CD4-positive, alpha-beta T cell treated with Interleukin-17A for 4 hours (primary cell): ENCODE measurements around the gene RYR2.

Source experiments
- DNase-seq: peaks from one replicate; pipeline ENCODE4 v3.0.0-alpha.2; 2020; ENCODE audit warnings: mixed read lengths

RYR2 gene

DNA sequence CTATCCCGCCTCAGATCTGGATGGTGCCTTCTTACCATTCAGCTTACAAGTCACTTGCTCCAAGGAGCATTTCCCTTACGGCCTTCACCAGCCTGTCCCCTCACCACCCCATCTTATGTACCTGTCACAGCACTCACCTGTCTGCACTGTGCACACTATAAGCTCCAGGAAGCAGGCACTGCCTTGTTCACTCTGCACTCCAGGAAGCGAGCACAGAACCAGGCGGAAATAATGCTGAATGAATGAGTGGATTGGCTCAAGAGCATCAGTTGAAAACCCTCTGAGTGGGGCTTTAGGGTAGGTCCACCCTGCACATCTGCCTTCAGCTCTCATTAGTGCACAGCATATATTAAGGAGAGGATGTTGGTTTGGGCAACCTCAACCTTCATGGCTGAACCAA is 8.9 kb upstream of the RYR2 start:
- DNase-seq = no peak

DNA sequence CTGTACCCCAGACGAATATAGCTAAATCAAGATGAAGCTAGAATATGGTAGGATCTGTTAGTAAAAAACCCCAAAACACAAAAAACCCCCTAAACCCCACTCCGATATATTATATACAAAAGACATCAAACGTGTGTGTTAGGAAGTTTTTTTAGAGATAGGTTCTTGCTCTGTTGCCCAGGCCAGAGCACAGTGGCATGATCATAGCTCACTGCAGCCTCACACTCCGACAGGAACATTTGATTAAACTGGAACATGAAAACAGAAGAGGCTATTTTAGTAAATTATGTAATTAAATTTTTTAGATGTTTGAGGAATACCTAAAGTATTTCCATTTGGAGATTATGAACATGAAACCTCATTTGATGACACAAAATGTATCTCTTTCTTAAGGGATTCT is 8.2 kb upstream of the RYR2 start:
- DNase-seq = no peak

DNA sequence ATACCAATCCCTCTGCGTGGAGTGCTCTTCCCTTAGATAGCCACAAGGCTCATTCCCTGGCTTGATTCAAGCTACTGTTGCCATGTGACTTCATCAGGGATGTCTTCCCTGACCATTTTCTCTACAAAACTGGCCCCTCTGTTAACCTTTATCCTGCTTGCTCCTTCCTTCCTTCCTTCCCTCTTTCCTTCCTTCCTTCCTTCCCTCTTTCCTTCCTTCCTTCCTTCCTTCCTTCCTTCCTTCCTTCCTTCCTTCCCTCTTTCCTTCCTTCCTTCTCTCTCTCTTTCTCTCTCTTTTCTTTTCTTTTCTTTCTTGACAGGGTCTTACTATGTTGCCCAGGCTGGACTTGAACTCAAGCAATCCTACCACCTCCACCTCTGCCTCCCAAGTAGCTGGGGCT is 6.2 kb upstream of the RYR2 start:
- no peak for DNase-seq

DNA sequence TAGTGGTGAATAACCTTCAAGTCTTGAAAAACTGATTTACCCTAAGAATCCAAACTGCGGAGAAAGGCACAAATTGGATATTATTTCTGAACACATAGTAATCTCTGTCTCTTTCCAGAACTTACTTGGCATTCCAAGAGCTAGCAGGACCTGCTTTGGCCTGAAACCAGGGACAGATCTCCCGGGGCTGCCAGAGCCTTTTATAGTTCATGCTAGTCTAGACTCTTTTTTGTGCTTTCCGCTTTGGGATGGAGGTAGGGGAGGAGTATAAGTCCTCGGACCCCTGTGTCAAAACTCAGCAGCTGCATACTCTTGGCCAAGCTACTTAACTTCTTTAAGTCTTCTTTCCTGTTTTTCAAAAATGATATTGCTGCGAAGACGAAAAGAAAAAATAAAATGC is 3.8 kb upstream of the RYR2 start:
- DNase-seq = no peak

DNA sequence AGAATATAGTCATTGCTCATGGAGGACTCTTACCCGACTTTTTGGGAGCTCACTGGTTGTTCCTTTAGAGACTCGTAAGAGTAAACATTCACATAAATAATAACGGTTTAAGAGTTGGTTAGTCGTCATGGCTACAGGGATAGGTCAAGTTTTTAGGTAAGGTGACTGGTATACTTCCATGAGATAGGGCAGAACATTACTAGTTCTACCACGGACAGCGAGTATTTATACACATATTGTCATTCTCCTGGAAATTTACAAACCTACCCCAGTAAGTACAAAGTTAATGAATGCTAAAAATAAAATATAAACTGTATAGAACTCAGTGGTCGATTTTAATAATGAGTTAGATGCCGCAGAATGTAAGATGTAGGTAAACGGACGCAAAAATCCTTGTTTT is 1.2 kb upstream of the RYR2 start:
- DNase-seq = no peak

DNA sequence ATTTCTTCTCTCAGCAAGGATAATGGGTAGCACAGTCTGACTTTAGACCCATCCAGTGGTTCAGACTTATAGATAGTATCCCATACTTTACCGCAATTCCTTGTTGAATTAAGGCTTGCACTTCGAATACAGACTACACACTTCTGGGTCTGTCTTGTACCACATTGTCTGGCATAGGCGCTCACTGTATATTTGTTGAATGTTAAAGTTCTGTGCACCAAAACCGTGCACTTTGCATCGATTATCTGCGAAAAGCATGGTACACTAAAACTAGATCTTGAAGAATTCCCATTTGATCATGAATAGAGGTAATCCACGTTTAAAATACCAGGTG is 556 bp upstream of the RYR2 start:
- DNase-seq = no peak

DNA sequence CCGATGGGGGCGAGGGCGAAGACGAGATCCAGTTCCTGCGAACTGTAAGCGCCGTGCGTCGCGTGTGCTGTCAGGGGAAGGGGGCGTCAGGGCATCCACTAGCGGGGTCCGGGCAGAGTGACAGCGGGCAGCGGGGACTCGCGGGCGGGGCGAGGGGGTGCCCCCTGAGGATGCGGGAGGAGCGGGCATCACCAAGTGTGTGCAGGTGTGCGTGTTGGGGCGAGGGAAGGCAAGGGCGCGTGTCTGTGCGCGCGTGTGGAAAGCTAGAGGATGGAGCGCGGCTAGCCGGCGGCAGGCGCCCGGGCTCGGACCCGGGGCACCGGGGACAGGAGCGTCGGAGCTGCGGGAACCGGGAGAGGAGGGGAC is 525 bp downstream of the RYR2 start:
- no peak for DNase-seq

DNA sequence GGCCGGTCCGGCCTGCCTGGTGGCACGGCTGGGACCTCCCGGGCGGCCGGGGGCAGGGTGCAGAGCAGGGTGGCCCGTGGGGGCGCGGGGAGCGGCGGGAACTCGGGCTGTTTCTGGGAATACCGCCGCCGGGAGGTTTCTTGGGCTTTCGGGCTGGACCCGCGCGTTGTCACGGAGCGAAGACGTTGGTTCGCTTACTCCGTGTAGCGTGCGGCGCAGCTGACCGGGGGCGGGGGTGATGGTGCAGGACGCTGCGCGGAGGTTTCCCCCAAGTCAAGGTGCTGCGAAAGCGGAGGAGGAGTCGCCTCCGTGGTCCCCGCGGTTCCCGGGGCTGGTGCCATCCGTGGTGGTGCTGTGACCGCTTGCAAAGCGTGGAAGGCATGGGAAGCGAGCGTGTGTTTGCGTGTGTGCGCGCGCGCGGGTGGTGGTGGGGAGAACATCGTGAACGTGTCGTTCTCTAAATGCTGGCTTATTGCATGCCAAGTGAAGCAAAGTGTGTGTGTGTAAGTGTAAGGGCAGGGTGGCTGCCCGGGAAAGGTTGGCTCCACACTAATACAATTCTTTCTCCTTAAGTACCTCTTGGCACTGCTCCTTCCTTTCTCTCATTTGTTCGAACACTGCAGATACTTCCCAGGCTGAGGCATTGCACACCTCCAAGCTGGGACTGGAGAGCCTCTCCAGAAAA is 1.1 kb downstream of the RYR2 start:
- no peak for DNase-seq

DNA sequence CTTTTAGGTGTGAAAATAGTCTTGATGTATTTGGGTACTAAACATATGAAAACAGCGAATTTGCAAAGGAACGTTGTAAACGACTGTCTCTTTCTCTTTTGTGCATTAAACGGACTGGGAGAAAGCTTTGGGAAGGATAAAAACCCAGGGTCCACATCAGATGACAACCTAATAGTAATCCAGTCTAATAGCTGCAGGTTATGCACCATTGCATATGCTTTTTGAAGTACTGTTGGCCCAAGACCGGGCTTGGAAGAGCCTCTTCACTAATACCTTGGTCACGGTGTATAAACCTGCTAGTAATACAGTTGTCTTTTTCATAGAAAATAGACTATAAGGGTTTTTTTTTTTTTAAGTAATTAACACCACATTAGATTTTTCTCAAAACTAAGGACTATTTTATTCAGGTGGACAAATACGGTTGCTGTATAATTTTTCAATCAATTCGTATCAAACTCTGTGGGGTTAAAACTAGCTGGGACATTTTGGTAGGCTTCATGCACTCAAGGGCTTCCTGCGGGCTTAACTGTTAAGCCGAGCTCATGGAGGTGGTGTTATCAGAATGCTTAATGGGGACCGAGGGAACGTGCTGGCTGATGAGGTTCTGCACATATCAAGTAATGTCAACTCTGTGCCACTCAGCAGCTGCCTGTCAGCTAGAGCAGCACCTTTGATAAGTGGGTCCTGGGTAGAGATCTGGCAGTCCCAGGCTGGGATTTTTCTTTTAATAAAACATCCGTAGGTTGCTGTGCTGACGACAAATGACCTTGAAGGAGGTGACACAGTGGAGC is 2.1 kb downstream of the RYR2 start:
- DNase-seq = no peak

DNA sequence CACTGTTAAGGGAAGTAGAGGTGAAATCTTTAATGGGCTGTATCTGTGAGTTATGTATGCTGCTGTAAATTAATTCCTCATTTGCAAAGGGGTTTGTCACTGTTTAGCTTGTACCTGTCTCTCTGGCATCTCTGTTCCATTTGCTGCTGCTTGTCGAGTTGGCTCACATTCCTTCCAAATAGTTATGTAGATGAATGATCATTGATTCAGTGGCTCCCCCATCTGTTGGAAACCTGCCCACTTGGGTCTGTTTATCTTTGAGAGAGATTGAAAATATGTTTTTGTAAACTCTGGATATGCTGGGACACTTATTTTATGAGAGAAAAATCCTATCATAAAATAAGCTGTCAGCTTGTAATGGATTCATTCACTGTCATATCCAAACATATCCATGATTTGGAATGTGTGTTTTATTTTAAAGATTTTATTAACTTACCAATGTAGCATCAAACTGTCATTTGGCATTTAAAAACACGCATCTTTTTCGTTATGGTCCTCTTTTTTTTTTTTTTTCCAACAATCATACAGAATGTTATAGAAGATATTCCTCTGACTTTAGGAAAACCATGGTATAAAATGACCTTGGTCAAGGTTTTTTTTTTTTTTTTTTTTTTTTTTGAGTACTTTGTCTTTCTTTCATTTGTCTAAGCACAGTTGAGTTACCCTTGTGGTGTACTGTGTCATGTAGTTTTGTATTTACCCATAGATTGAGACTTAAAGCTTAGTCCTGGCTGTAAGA is 3.5 kb downstream of the RYR2 start:
- no peak for DNase-seq

DNA sequence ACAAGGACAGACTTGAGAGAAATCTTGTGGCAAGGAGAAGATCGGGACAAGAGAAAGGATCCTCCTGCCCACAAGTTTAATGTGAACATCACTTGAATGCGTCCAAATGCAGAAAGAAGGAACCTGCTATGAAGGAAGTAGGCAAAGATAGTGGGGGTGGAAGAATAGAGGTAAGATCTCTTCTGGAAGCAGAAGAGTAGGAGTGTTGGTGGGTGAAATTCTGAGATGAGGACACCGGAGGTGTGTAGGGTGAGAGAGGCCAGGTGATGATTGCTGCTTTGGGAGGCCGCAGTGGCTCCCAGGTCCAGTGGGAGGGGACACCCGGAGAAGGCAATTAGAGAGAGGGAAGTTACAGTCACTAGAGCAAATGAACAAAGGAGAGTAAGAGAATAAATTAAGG is 6.8 kb downstream of the RYR2 start:
- no peak for DNase-seq

DNA sequence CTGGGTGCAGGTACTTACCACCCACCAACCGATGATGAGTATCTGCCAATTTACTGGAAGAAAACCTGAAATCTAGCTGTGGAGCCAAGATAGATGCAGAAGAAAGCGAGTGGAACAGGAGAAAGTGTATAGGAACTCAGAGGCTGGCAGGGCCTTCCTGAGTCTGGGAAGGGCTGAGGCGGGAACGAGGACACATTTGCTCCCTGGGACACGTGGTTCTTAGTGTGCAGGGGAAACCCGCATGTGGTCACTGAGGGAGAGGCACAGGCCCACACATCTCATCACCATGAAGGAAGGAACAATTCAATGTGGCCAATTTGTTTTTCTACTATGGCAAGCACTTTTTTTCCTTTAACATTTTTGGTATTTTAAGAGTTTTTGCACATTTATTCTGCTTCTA is 8.2 kb downstream of the RYR2 start:
- DNase-seq = no peak

DNA sequence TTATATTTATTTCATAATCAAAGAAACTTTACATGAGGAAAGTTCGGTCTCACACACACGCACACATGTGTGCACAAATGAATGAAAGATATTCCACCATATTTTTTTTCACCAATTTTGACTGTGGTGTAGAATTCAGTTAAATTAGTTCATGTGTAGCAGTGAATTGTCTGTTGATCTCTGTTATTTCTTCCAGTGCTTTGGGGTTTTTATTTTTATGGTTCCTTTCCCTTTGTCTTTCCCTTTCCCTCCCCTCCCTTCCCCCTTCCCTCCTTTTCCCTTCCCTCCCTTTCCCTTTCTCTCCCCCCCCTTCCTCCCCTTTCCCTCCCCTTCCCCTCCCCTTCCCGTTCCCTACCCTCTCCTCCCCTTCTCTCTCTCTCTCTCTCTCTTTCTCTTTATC is 8.9 kb downstream of the RYR2 start:
- DNase-seq = no peak

DNA sequence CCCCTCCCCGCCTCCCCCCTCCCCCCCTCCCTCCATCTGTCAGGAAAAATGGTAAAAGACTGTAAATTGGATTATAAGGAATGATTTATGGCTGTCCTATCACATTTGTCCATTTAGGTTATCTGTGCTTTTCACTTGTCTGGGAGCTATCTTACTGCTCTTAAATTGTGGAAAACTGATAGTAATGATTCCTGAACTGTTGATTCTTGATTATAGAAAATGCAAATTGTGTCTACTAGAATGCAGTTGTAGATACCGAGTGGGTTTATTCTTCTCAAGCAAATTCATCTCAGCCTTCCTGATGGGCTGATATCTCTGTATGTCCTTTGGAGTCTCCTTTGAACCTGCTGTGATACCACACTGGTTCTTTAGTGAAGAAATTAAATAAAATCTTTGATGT is 12.3 kb downstream of the RYR2 start:
- no peak for DNase-seq

DNA sequence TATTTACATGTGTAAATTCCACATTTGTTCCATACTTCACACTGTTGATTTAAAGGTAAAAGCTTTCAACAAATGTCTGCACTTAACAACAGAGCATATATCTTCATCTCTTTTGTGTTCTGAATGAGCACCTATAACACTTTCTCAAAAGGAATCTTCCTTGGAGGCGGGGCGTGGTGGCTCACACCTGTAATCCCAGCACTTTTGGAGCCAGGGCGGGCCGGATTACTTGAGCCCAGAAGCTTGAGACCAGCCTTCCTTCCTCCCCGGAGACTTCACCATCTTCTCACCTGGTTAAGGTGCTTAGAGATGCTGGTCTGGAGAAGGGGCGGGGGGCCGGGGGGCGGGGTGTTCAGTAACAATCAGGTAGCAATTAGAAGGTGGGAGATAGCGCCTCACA is 16.5 kb downstream of the RYR2 start:
- no peak for DNase-seq

DNA sequence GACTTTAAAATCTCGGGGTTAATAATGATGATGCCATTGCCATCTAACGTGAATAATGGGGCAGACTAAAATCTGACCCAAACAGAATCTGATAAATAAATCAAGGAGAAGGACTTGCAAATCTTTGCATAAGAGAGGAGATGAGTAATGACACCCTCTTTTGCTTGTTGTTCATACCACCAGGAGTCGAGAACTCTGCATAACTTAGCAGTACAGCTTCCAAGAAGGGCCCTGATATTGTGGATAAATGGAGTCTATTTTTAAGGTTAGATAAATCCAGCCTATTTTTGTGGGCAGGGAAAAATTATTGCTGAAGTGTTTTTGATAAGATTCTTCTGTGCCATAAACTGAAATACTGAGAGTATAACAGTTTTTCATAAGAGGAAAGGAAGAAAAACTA is 17.3 kb downstream of the RYR2 start:
- no peak for DNase-seq

DNA sequence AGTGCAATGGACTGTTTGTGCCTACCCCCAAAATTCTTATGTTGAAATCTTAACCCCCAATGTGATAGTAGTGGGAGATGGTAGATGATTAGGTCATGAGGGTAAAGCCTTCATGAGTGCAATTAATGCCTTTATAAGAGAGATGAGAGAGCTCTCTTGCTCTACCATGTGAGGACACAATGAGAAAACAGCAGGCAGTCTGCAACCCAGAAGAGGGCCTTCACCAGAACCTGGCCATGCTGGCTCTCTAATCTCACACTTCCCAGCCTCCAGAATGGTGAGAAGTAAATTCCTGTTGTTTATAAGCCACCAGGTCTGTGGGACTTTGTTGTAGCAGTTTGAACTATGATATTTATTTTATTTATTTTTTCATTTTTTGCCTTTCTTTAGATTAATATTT is 21.0 kb downstream of the RYR2 start:
- DNase-seq = no peak

DNA sequence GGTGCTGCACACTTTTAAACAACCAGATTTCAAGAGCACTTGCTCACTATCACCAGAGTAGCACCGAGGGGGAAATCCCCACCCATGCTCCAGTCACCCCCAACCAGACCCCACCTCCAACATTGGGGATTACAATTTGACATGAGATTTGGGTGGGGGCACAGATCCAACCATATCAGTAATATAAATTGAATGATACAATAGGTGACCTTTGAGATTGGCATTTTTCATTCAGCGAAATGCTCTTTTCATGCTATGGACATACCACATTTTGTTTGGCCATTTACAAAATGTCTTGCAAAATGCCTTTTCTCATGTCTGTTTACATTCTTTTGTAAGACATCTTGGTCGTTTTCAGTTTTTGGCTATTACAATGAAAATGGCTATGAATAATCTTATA is 23.9 kb downstream of the RYR2 start:
- DNase-seq = no peak

DNA sequence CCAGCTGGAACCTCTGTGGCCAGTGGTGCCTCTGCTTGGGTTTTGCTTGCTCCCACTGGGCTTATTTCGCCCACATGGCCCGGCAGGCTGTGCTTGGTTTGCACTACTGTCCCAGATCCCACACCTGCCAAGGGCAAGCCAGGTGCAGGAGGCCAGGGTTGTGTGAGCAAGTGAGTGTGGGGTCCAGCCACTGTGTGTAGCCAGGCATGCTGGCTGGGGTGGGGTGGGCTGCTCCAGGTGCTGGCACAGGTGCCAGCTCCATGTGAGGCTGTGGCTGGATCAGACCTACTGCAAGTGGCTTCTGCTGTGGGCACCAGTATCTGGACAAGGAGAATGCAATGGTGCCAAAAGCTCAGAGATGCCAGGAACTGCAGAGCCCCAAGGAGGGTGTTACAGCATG is 28.5 kb downstream of the RYR2 start:
- no peak for DNase-seq

DNA sequence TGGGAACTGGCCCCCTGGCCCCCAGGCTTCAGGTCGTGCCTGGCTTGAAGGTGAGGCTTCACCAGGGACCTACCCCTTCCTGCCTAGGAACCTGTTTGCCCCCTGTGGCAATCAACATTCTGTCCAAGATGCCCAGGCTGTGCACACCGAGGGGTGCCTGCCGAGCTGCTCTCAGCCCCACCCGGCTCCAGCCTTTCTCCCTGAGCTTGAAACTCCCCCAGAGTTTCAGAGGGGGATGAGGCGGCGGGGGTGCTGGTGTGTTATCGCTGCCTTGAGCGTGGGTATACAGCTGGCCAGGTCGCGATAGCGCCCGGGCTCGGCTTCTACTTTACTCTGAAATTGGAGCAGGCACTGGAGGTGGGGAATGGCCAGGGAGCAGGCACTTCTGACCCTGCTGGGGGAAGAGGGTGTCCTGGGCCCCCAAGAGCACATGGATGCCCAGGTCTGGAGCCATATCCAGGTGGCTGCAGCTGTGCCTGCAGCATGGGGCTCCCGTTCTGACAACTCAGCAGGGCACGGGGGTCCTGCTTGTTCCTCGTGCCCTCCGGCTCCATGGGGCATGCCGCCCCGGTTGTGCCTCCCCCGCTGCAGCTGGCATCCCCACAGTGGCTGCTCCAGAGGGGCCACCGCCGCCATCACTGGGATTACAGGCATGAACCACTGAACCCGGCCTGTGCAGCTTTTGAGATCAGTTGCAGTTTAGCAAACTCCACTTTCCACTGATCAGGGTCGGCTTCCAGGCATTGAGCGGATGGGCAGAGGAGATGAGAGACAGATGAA is 29.8 kb downstream of the RYR2 start:
- no peak for DNase-seq

DNA sequence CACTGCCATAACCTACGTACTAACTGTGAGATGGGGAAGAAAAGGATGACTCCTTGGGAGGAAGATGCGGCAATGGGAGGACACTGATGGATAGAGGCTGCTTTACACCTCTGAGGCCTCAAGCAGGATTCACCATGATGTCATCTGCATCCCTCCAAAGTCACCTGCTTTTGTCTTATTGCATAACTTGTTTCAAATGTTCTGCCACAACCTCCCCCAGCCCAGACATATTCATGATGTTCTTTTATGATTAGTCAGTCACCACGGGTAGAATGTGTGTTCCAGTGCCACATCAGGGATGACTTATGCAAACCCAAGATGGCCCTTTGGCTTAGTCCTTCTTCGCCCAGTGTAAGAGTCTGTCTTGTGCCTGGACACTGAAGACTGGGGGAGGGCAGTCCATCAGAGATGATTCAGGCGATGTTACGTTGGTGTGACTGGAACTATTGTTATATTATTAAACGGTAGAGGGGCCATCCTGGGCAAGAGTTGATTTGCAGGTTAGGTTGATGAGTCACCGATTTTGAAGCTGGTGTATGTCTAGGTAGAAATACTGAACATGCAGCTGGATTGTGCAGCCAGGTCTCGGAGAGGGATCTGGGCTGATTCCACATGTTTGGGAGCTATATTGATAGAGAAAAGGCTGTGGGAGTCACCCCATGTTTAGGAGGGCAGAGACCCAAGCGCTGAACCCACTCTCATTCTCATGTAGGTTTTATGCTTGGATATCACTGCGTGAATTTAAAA is 32.6 kb downstream of the RYR2 start:
- DNase-seq = no peak

DNA sequence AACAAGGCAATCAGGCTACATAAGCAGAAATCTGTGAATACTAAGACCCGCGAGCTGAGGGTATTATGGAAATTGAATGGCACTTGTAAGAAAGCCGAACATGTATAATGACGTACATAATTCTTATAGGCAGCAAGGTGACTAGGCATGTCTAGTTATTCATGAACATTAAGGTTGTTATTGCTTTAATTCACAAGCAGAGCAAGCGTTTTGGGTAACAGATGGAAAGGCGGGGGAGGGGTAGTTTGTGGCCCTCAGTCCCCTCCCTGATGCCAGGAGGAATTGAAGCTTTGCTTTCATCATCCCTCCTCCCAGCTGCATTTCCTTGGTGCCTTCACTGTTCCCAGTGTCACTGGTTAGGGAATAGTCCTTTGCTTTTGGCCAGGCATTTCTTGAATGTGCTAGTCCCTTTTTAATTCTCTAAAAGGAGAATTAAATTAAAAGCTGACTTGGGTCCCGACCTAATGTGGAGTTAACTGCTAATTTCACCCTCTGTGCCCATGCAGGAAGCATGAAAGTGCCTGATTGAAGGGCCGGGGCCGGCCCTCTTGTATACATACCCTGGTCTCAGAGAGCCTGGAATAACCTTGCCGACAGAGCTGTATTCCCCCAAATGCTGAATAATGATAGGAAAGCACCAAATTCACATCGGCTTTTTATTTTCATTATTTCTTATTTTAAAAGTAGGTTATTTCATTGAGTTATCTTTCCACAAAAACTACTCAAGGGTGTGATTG is 42.5 kb downstream of the RYR2 start:
- DNase-seq = no peak
